HG02938 (cell line): Measurements from ENCODE around the gene PKD2.
"Not testable (repeated sequence)": the region's sequence is repeated elsewhere in the genome, so short reads cannot be mapped to it uniquely, and the experiment has no call there.

ENCODE experiments used
- ATAC-seq: cut with Tn5 transposase; IDR thresholded peaks from one replicate; pipeline ENCODE4 v1.9.1; 2021; ENCODE audit warnings: mild to moderate bottlenecking, moderate library complexity; ENCODE audit not compliant: unreplicated experiment

The PKD2 gene

GRCh38 chr4:87985887-87986200, 21.6 kb upstream of the PKD2 start:
- no peak for ATAC-seq

- ATAC-seq, result no peak
Measured at GRCh38 chr4:87986508-87986907, 20.9 kb upstream of the PKD2 start.

- no peak for ATAC-seq
Measured at GRCh38 chr4:87989765-87990164, 17.7 kb upstream of the PKD2 start.

GRCh38 chr4:87995435-87995834, 12.0 kb upstream of the PKD2 start:
- no peak for ATAC-seq

- not testable (repeated sequence) for ATAC-seq
Measured at GRCh38 chr4:87999191-87999691, 8.2 kb upstream of the PKD2 start.

GRCh38 chr4:88001871-88002270, 5.6 kb upstream of the PKD2 start:
- no peak for ATAC-seq

GRCh38 chr4:88002786-88003185, 4.6 kb upstream of the PKD2 start:
- no peak for ATAC-seq

GRCh38 chr4:88003261-88003660, 4.2 kb upstream of the PKD2 start:
- no peak for ATAC-seq

GRCh38 chr4:88005076-88005475, 2.4 kb upstream of the PKD2 start:
- ATAC-seq, result no peak

GRCh38 chr4:88005946-88006345, 1.5 kb upstream of the PKD2 start:
- no peak for ATAC-seq

- no peak for ATAC-seq
Measured at GRCh38 chr4:88006956-88007303, 505 bp upstream of the PKD2 start.

GRCh38 chr4:88008122-88008742, 797 bp downstream of the PKD2 start:
- ATAC-seq, result peak; percentile 32

GRCh38 chr4:88008743-88009171, 1.3 kb downstream of the PKD2 start:
- ATAC-seq, result no peak

- ATAC-seq, result no peak
Measured at GRCh38 chr4:88009871-88010270, 2.4 kb downstream of the PKD2 start.

GRCh38 chr4:88010966-88011365, 3.5 kb downstream of the PKD2 start:
- ATAC-seq, result no peak

GRCh38 chr4:88012647-88013046, 5.2 kb downstream of the PKD2 start:
- peak; percentile 62 for ATAC-seq

GRCh38 chr4:88014386-88014905, 7.0 kb downstream of the PKD2 start:
- ATAC-seq, result no peak

GRCh38 chr4:88015659-88016295, 8.3 kb downstream of the PKD2 start:
- ATAC-seq, result no peak

- no peak for ATAC-seq
Measured at GRCh38 chr4:88017516-88018297, 10.3 kb downstream of the PKD2 start.

- ATAC-seq, result no peak
Measured at GRCh38 chr4:88018466-88018865, 11.0 kb downstream of the PKD2 start.

GRCh38 chr4:88021824-88022223, 14.4 kb downstream of the PKD2 start:
- ATAC-seq, result no peak

- ATAC-seq, result no peak
Measured at GRCh38 chr4:88022289-88022688, 14.9 kb downstream of the PKD2 start.
